ENCODE results near the gene HSPA4. TPM values are rescaled to one million over a fixed set of nuclear protein-coding genes. Genes with fewer than 3 reads are reported as not detected.

Gene HSPA4
- total and polyA plus RNA-seq, 2 experiments from 2014 or later = 340 to 343 TPM

DNA sequence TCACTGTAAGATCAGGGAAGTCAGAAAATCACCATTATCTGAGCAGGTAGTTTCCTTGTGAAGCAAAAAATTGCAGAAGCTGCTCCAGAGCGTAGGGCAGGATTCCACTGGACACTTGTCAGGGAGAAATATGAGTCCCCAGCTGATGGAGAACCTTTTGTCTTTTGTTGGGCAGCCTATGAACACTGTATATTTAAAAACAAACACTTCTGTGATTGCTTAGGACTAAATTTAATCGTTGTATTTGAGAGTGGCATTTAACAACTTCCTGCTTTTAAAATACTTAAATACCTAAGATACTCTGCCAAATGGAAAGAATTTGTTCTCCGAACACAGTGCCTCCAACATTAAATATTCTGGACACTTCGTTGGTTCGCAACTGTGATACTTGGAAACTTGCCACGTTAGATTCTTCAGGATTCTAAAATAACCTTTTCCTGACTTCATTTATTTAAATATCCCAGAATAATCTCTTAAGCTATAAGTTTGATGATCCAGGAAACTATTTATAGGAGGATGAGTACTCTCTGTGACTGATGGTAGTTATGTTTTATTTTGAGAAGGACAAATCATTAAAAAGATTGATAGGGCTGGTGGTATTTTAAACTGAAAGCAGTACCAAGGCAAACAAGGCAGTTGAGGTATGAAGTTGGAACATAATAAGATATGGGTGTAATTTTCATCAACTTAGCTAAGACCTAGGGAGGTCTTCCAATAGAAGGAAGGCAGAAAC, 2.7 kb upstream of the HSPA4 start (continued):
- TF ChIP-seq NANOG (IDR thresholded peaks at IDR 0.05; ENCODE audit: borderline replicate concordance) (no peak), CREB1 (CRISPR knock-in tag; IDR thresholded peaks at IDR 0.05; ENCODE audit: low read depth) (no peak), ZNF114 (CRISPR knock-in tag; IDR thresholded peaks at IDR 0.05) (no peak), STAT1 (IDR thresholded peaks at IDR 0.05; ENCODE audit: unreplicated experiment) (no peak)
- TF ChIP-seq, protein P1, sequence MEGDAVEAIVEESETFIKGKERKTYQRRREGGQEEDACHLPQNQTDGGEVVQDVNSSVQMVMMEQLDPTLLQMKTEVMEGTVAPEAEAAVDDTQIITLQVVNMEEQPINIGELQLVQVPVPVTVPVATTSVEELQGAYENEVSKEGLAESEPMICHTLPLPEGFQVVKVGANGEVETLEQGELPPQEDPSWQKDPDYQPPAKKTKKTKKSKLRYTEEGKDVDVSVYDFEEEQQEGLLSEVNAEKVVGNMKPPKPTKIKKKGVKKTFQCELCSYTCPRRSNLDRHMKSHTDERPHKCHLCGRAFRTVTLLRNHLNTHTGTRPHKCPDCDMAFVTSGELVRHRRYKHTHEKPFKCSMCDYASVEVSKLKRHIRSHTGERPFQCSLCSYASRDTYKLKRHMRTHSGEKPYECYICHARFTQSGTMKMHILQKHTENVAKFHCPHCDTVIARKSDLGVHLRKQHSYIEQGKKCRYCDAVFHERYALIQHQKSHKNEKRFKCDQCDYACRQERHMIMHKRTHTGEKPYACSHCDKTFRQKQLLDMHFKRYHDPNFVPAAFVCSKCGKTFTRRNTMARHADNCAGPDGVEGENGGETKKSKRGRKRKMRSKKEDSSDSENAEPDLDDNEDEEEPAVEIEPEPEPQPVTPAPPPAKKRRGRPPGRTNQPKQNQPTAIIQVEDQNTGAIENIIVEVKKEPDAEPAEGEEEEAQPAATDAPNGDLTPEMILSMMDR (conservative IDR thresholded peaks at IDR 0.05; ENCODE audit: low read depth in 2 of 2) = no peak
- TF ChIP-seq, protein P2, sequence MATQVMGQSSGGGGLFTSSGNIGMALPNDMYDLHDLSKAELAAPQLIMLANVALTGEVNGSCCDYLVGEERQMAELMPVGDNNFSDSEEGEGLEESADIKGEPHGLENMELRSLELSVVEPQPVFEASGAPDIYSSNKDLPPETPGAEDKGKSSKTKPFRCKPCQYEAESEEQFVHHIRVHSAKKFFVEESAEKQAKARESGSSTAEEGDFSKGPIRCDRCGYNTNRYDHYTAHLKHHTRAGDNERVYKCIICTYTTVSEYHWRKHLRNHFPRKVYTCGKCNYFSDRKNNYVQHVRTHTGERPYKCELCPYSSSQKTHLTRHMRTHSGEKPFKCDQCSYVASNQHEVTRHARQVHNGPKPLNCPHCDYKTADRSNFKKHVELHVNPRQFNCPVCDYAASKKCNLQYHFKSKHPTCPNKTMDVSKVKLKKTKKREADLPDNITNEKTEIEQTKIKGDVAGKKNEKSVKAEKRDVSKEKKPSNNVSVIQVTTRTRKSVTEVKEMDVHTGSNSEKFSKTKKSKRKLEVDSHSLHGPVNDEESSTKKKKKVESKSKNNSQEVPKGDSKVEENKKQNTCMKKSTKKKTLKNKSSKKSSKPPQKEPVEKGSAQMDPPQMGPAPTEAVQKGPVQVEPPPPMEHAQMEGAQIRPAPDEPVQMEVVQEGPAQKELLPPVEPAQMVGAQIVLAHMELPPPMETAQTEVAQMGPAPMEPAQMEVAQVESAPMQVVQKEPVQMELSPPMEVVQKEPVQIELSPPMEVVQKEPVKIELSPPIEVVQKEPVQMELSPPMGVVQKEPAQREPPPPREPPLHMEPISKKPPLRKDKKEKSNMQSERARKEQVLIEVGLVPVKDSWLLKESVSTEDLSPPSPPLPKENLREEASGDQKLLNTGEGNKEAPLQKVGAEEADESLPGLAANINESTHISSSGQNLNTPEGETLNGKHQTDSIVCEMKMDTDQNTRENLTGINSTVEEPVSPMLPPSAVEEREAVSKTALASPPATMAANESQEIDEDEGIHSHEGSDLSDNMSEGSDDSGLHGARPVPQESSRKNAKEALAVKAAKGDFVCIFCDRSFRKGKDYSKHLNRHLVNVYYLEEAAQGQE (IDR thresholded peaks at IDR 0.05; ENCODE audit: unreplicated experiment) = no peak

DNA sequence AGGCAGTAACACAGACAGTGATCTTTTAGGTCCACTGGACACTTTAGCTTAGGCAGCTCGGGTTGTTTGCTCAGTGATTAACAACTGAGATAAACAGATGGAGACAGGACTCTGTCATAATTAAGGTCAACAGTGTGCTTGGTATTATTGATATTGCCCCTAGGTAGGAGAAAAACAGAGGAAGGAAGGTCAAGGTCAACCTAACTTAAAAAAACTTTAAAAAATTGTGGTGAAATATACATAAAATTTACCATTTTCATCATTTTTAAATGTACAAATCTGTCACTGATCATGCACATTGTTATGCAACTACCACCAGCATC, 2.1 kb upstream of the HSPA4 start:
- H3K4me1 Mint-ChIP-seq = peaks cover 32% of the 10 kb centered on the region
- H3K36me3 ChIP-seq (ENCODE audit: insufficient read depth) = no peaks in the 10 kb centered on the region
- peaks cover 7% of the 10 kb centered on the region; the same call in 1 of the 2 replicates for H3F3A ChIP-seq (replicated peaks; ENCODE audit: low read depth)
- ATAC-seq = no peak
- H2AFZ ChIP-seq = no peak overlapping the region
- H3K79me2 ChIP-seq (replicated peaks; ENCODE audit: insufficient read depth) = peaks cover 28% of the 10 kb centered on the region
- TF ChIP-seq, protein P2 (IDR thresholded peaks at IDR 0.05; ENCODE audit: unreplicated experiment) = no peak
- no peak for TF ChIP-seq NANOG (IDR thresholded peaks at IDR 0.05; ENCODE audit: borderline replicate concordance)
- TF ChIP-seq, protein P1 (conservative IDR thresholded peaks at IDR 0.05; ENCODE audit: low read depth in 2 of 2) = no peak
- TF ChIP-seq EZH2phosphoT487 (IDR thresholded peaks at IDR 0.05; ENCODE audit: unreplicated experiment) = no peak
- no peak for TF ChIP-seq JUNB (IDR thresholded peaks at IDR 0.05; ENCODE audit: unreplicated experiment)
- no peak for TF ChIP-seq STAT1 (IDR thresholded peaks at IDR 0.05; ENCODE audit: unreplicated experiment)
- peak overlapping the region; percentile 94 for H3K4me3 Mint-ChIP-seq
- H3K36me3 Mint-ChIP-seq (ENCODE audit: low read depth) = peaks cover 25% of the 10 kb centered on the region
- DNase-seq (ENCODE audit: low spot score) = no peak
- peak overlapping the region; percentile 95 for H3K27ac Mint-ChIP-seq
- no peaks in the 10 kb centered on the region for H3K27me3 ChIP-seq (ENCODE audit: insufficient read depth)
- H3K27me3 Mint-ChIP-seq (ENCODE audit: insufficient read depth, low read depth, poor library complexity) = peaks cover 7% of the 10 kb centered on the region
- H3K4me1 ChIP-seq (ENCODE audit: insufficient read depth) = peaks cover 22% of the 10 kb centered on the region
- 0 out of 3 replicates have a peak, but pooled peaks cover 3% of the 10 kb centered on the region for H3K9me3 Mint-ChIP-seq
- no peaks in the 10 kb centered on the region for H3K9me2 ChIP-seq (ENCODE audit: insufficient read depth)
- H3K27ac ChIP-seq (ENCODE audit: low read depth) = peak overlapping the region; percentile 89
- H4K20me1 ChIP-seq (replicated peaks; ENCODE audit: insufficient read depth) = peaks cover 18% of the 10 kb centered on the region
- peak overlapping the region; percentile 88 for H3K4me2 ChIP-seq
- H3K4me3 ChIP-seq = peak overlapping the region; percentile 18; the same call in 1 of the 2 replicates
